Hepatocyte (in vitro differentiated cells): Measurements from ENCODE around the gene RELL1. TPM values are rescaled to one million over a fixed set of nuclear protein-coding genes. Genes with fewer than 3 reads are reported as not detected.

Experiments
- DNase-seq: peaks from one replicate; pipeline ENCODE4 v3.0.0-alpha.2; 2016; ENCODE audit warnings: low spot score
- H2AFZ ChIP-seq: fragments of 200-600 bp; sonication (generic); 2 replicates; pipeline ENCODE4 v1.6.0; 2016; ENCODE audit warnings: antibody characterized with exemption, mild to moderate bottlenecking
- H3K27ac ChIP-seq: fragments of 200-600 bp; sonication (generic); 2 replicates; pipeline ENCODE4 v1.5.1; 2016; ENCODE audit warnings: mild to moderate bottlenecking
- H3K27me3 ChIP-seq: fragments of 200-600 bp; sonication (generic); 2 replicates; pipeline ENCODE4 v1.6.1; 2016
- H3K36me3 ChIP-seq: fragments of 200-600 bp; sonication (generic); replicated peaks from 2 replicates; pipeline ENCODE4 v1.5.1; 2016; ENCODE audit warnings: low read depth; ENCODE audit not compliant: insufficient read depth
- H3K4me1 ChIP-seq: fragments of 200-600 bp; sonication (generic); 2 replicates; pipeline ENCODE4 v1.5.1; 2016; ENCODE audit warnings: mild to moderate bottlenecking, moderate library complexity; ENCODE audit not compliant: insufficient read depth
- H3K4me2 ChIP-seq: fragments of 200-600 bp; sonication (generic); 2 replicates; pipeline ENCODE4 v1.6.0; 2016
- H3K4me3 ChIP-seq: fragments of 200-600 bp; sonication (generic); 2 replicates; pipeline ENCODE4 v1.5.1; 2016; ENCODE audit warnings: mild to moderate bottlenecking
- H3K79me2 ChIP-seq: fragments of 200-600 bp; sonication (generic); 2 replicates; pipeline ENCODE4 v1.6.0; 2017; ENCODE audit warnings: mild to moderate bottlenecking
- H3K9me2 ChIP-seq: fragments of 200-600 bp; sonication (generic); replicated peaks from 2 replicates; pipeline ENCODE4 v1.6.0; 2017; ENCODE audit warnings: mild to moderate bottlenecking; ENCODE audit not compliant: insufficient read depth
- H3K9me3 ChIP-seq: fragments of 200-600 bp; sonication (generic); 2 replicates; pipeline ENCODE4 v1.5.1; 2016; ENCODE audit warnings: low read depth, mild to moderate bottlenecking
- H4K20me1 ChIP-seq: fragments of 200-600 bp; sonication (generic); 2 replicates; pipeline ENCODE4 v1.6.0; 2016; ENCODE audit warnings: mild to moderate bottlenecking; ENCODE audit not compliant: insufficient read depth, poor library complexity, severe bottlenecking
- CTCF ChIP-seq: fragments of 200-600 bp; sonication (generic); IDR thresholded peaks from 2 replicates; pipeline ENCODE4 v1.5.1; 2016; ENCODE audit warnings: antibody characterized with exemption, mild to moderate bottlenecking; ENCODE audit not compliant: poor library complexity
- EZH2 ChIP-seq: fragments of 200-600 bp; sonication (generic); IDR thresholded peaks from 2 replicates; pipeline ENCODE4 v1.6.1; 2016; ENCODE audit warnings: antibody characterized with exemption, mild to moderate bottlenecking, borderline replicate concordance
- EZH2phosphoT487 ChIP-seq: fragments of 200-600 bp; sonication (generic); IDR thresholded peaks from one replicate; pipeline ENCODE4 v1.6.1; 2018; ENCODE audit warnings: antibody characterized with exemption, mild to moderate bottlenecking, low read depth, moderate library complexity; ENCODE audit not compliant: unreplicated experiment, severe bottlenecking
- WGBS: methylation state at CpG from one replicate; pipeline ENCODE4 v1.1.6; 2016; ENCODE audit warnings: low lambda C conversion rate; ENCODE audit errors: missing lambda C conversion rate; 5-methylcytosine and 5-hydroxymethylcytosine counted together
- polyA plus RNA-seq: library from polyadenylated mRNA; unstranded; fragments of >200 nt; fragmentation: Nextera tagmentation; extraction: Ambion mirVana; gene quantifications from 2 replicates; pipeline ENCODE4 v1.2.1, GENCODE V29; 2016
- total RNA-seq: library from RNA; depleted of rRNA; stranded (reverse); fragments of >200 nt; gene quantifications from 2 replicates; pipeline ENCODE4 v1.2.3, GENCODE V29; 2014

RELL1 gene
- total and polyA plus RNA-seq, 2 experiments from 2014 or later: 5.5 to 39.8 TPM

DNA sequence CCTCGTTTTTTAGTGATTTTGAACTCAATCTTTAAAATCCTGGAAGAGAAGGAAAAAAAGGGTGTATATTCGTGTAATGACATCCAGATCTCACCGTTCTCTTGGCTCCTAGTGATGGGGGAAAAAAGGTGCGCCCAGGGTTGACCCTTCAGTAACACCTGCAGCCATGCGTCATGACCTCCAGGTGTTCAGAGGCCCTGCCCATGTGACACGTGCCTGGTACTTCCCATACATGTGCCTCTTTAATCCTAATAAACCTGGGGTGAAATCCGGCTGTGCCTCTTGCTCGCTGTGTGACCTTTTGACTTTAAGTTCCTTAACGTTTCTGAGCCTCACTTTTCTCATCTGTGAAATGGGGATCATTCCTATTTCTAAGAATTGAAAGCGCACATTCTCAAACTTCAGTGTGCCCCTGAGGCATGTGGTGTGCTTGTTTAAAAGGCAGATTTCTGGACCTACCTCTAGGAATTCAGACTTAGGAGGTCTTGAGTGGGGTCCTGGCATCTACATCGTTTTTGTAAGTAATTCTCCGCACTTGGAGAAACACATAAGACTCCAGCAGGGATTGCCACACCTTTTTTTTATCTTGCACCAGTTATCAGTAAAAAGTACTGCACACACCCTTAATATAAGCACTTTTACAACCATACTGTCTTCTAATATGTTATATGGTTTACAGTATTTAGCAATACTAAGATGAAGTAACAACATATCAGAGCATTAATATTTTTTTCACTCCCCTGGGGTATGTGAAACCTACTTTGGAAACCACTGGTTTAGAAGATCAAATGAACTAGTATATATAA, 90.1 kb downstream of the RELL1 start:
- H3K4me3 ChIP-seq: no peak overlapping the region
- H2AFZ ChIP-seq: no peak overlapping the region
- WGBS: 81% methylated on average over 12 of the region's 12 CpGs
- no peak overlapping the region for H3K4me2 ChIP-seq
- no peaks in the 10 kb centered on the region for H3K27me3 ChIP-seq
- TF ChIP-seq CTCF: no peak
- no peak for TF ChIP-seq EZH2phosphoT487
- TF ChIP-seq EZH2: no peak
- H4K20me1 ChIP-seq: no peaks in the 10 kb centered on the region
- H3K36me3 ChIP-seq: no peaks in the 10 kb centered on the region
- no peaks in the 10 kb centered on the region for H3K9me3 ChIP-seq
- H3K9me2 ChIP-seq: no peaks in the 10 kb centered on the region
- H3K4me1 ChIP-seq: peaks cover 12% of the 10 kb centered on the region
- H3K27ac ChIP-seq: no peak overlapping the region
- no peak for DNase-seq
- H3K79me2 ChIP-seq: no peaks in the 10 kb centered on the region

DNA sequence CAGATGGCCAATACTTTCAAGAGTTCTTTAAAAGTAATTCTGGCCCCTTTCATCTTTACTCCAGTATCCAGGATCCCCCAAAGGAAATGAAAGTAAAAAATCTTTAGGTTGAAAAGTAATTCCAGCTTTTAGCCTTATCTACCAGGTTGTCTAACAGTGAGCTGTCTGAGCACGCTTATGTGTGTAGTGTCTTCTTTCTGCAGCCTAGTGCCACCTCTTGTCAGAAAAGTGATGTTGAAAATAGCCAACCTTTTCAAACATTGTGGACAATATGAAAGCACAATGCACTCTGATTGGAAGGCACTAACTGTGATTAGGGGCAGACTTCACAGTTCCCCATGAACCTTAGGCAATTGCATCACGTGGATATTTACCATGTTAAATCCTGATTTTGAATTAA, 92.1 kb downstream of the RELL1 start:
- H3K9me2 ChIP-seq: no peaks in the 10 kb centered on the region
- H3K4me1 ChIP-seq: peaks cover 4% of the 10 kb centered on the region
- no peak overlapping the region for H3K4me2 ChIP-seq
- H3K4me3 ChIP-seq: no peak overlapping the region
- no peaks in the 10 kb centered on the region for H4K20me1 ChIP-seq
- H3K27ac ChIP-seq: no peak overlapping the region
- no peaks in the 10 kb centered on the region for H3K27me3 ChIP-seq
- H3K9me3 ChIP-seq: no peaks in the 10 kb centered on the region
- no peaks in the 10 kb centered on the region for H3K79me2 ChIP-seq
- H2AFZ ChIP-seq: no peak overlapping the region
- no peaks in the 10 kb centered on the region for H3K36me3 ChIP-seq
- DNase-seq: no peak
- WGBS: 48% methylated on average over 2 of the region's 2 CpGs
- TF ChIP-seq CTCF (peak; percentile 18), EZH2 (no peak), EZH2phosphoT487 (no peak)

GRCh38 chr4:37591349-37591748, 94.8 kb downstream of the RELL1 start:
- H3K9me3 ChIP-seq: no peaks in the 10 kb centered on the region
- peak overlapping the region; percentile 27 for H3K27ac ChIP-seq
- H3K9me2 ChIP-seq: no peaks in the 10 kb centered on the region
- 23% methylated on average over 1 of the region's 1 CpG for WGBS
- H3K79me2 ChIP-seq: no peaks in the 10 kb centered on the region
- TF ChIP-seq CTCF (no peak), EZH2 (no peak), EZH2phosphoT487 (no peak)
- no peak overlapping the region for H3K4me3 ChIP-seq
- H3K36me3 ChIP-seq: no peaks in the 10 kb centered on the region
- H3K4me1 ChIP-seq: no peaks in the 10 kb centered on the region
- no peak overlapping the region for H2AFZ ChIP-seq
- no peak for DNase-seq
- no peaks in the 10 kb centered on the region for H4K20me1 ChIP-seq
- no peak overlapping the region for H3K4me2 ChIP-seq
- H3K27me3 ChIP-seq: no peaks in the 10 kb centered on the region
